GM18907 (cell line): ENCODE measurements around the gene MSX1.

Experiments used
- ATAC-seq: cut with Tn5 transposase; IDR thresholded peaks from one replicate; pipeline ENCODE4 v1.9.1; 2021; ENCODE audit warnings: mild to moderate bottlenecking, moderate library complexity; ENCODE audit not compliant: unreplicated experiment

The MSX1 gene

DNA sequence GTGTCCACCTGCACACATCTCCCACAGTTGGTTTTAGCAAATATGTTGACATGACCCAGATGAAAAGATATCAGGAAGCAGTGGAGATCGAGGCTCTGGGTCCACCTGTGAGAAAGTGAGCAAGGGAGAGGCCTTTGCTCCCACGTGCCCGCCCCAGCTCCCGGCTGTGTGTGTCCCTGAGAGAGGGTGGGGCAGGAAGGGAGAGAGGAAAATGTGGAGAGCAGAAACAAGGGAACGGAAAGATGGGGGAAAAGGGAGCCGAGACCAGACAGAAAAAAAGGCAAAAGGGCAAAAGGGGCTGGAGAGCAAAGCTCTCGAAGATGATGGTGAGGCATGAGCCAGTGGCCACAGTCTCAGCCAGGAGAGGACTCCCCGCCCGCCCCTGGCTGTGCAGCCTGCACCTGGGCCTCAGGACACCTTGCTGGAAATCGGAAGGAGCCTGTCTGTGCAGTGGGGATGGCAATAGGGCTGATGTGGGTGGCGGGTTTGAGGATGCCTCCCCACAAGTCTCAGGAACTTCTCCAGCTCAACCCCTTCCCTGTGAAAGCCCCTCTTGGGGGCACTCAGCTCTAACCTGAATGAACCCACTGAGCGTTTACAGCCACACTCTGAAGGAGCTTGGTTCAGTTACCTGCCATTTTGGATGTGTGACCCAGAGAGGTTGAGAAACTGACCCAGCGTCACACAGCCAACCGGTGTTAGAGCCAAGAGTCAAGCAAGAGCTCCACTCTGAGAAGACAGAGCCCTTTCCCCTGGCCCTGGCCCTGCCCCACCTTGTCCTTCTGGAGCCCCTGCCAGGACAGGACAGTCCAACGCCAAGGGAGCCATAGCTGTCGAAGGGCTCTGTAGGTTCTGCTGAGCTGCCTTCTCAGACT, 20.3 kb upstream of the MSX1 start:
- no peak for ATAC-seq

DNA sequence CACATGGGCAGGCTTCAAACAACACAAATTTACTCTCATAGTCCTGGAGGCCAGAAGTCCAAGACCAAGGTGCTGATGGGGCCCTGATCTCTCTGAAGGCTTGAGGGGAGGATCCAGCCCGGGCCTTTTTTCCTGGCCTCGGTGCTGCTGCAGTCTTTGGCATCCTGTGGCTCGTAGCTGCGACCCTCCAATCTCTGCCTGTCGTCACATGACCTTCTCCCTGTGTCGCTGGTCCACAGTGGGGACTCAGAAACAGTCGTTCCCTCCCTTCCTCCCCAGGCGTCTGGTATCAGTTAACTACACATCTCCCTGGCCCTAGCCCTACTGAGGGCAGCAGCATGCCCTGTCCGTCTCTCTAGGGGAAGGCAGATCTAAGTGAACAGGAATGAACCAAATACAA, 19.1 kb upstream of the MSX1 start:
- ATAC-seq: no peak

DNA sequence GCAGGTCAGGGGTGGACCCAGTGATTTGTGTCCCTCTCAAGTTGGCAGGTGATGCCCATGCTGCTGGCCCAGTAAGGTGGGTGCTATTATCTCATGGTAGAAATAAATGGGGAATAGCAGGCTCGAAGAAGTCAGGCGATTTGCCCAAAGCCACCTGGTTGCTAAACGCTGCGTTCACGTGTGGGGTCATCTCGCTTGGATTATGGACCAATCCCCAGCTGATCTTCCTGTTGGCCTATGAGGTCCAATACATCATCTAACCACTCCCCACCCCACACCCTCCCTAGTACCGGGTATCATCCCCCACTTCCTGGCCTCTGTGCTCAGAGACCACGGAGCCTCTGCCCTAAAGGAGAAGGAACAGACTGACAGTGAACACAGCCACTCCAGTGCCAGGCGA, 18.3 kb upstream of the MSX1 start:
- ATAC-seq: no peak

DNA sequence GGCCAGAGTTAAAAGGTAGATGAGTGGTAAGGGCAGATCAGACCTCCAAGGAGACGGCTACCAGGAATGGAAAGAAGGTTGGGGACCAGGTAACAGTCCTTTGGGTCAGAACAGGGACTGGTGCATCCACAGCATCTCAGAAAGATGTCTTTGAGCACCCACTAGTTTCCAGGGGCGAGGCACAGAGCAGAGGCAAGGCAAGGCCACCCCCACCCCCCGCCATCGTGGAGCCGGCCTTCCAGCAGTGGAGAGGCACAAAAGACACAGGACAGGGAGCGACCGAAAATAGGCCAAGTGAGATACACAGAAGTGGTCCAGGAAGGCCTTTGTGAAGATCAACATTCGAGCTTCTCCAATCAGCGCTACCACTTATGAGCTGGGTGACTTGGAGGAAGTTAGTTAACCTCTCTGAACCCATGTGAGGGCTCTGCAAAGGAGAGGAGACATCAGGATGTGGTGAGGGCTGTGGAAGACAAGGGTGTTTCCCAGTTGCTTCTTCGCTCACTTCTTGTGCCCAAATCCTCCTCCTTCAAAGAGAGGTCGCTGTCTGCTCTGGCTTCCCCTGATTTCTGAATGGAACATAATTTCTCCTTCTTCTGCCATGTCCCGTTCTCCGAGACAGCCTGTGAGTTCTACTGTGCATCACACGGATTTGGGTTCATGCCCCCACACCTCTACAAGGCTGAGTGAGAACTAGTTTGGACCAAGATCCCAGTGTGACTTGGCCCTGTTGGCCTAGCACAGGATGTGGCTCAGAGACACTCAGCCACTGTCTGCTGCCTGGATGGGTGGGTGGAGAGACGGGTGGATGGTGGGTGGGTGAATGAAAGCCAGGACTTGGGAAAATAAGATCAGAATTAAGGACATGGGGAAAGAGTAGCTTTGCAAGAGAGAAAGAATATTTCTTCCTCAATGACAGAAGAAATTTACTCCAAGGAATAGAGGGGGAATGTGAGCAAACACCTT, 16.7 kb upstream of the MSX1 start:
- no peak for ATAC-seq

DNA sequence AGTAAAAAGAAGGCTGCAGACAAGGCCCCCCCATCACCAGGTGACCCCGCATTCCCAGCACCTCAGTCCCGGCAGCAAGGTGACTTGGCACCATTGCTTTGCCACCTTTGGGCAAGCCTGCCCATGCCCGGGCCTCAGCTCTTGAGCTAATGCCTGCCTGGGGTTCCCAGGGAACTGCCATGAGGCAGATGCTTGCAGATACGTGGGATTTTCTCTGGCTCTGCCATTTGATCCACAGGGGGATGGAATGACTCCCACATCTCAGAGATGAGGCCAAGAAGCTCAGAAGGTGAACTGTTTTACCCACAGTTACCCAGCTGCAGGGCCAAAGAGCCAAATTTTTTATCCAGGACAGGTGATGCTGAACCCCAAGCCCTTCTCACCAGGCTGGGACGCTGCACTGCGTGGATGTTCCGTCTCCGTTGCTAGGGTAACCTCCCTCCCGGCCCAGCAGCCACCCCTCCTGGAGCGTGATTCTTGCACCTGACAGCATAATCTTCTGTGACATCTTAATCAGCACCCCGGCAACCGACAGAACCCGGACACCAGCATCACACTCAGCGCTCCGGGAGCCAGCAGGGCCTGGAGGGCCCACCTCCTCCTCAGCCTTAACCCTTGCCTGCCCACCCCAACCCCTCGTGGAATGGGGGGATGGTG, 15.7 kb upstream of the MSX1 start:
- ATAC-seq: no peak

DNA sequence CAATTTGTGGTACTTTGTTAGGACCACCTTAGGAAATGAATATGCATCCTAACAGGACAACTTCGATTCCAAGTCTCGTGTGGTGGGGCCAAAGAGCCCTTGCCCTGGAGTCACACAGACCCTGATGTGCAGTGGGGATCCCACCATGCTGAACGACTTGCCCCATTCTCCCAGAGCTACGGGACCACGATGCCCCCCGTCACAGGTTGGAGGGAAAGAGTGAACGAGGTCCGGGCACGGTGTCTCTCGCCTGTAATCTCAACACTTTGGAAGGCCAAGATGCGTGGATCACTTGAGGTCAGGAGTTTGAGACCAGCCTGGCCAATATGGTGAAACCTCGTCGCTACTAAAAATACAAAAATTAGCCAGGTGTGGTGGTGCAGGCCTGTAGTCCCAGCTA, 14.4 kb upstream of the MSX1 start:
- no peak for ATAC-seq

DNA sequence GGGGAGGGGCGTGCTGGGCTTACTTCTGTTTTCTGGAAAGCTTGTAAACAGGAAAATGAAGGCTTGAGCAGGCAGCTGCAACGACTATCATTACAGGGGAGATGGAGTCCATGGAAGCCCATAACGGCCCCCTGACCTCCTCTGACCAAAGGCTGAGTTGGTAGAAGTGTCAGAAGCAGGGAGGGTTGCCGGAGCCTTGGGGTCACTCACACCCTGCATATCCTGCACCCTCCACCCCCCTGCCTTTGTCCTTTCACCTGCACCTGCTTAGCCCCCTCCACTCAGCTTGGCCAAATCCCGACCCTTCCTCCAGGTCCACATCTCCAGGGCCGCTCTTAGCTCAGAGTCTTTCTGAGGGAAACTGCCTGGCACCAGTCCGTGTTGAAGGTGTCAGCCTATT, 12.5 kb upstream of the MSX1 start:
- no peak for ATAC-seq

DNA sequence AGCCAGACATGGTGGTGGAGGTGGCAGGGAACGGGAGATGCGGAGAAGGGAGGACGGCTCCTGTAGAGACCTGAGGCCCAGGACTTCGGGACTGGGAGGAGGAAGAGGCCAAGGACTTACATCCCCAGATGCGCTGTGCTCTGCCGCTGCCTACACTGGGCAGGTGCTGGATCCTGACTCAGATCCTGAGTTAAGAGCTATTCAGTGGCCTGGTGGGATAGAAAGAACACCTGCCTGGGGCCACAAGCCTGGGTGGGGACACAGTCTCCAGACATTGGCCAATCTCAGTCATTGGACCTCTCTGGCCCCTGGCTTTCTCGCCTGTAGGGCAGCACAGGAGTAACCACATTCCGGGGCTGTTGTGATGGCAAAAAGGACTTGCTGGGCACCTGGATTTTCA, 10.9 kb upstream of the MSX1 start:
- no peak for ATAC-seq

DNA sequence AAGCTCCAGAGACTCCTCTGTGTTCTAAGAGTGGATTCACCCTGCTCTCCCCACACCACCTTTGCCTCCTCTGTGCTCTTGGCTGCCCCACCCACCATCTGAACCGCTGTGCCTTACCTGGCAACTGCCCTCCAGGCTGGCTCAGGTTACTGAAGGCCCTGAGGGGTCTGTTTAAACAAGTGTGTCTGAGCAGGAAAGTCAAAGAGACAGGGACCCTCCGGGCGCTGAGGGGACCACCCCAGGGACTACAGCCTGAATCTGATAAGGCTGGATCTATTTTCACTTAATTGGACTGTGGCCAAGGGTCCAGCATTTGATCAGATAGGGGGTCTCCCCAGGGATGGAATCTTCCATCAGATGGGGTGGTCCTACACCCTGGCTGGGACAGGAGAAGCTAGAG, 10.4 kb upstream of the MSX1 start:
- no peak for ATAC-seq

DNA sequence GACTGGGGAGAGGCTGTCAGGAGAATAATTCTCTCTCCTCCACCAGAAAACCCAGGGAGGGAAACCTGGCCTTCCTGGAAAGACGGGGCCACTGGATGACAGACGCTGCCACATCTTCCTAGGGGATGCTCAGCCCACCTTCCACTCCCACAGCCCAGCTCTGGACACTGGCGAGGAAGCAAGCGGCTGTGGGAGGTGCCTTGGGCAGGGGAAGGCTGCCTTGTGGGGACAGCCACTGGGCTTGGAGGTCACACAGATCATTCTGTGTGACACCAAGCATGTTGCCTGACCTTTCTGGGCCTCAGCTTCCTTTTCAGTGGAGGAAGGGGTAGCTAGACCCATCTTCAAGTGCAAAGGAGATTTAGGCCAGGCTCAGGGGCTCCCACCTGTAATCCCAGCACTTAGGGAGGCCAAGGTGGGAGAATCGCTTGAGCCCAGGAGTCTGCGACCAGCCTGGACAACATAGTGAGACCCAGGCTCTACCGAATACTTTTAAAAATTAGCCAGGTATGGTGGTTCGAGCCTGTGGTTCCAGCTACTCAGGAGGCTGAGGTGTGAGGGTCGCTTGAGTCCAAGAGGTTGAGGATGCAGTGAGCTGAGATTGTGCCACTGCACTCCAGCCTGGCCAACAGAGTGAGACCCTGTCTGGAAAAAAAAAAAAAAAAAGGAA, 9.8 kb upstream of the MSX1 start:
- ATAC-seq: no peak

DNA sequence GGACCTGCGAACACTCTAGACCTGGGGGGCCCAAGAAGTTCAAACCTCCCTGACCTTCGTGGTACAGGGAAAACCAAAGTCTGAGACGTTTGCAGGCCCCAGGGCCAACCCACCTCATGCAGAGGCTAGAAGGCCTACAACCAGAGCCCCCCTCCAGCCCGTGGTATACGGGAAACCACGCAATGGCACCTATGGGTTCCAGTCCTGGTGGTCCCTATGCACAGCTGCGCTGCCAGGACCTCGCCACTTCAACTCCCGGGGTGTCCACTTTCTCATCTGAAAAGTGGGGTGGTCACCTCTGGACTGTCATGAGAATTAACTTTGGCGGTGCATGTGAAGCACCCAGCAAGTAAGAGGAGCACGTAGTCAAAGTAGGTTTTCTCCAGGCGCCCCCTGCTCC, 8.4 kb upstream of the MSX1 start:
- no peak for ATAC-seq

DNA sequence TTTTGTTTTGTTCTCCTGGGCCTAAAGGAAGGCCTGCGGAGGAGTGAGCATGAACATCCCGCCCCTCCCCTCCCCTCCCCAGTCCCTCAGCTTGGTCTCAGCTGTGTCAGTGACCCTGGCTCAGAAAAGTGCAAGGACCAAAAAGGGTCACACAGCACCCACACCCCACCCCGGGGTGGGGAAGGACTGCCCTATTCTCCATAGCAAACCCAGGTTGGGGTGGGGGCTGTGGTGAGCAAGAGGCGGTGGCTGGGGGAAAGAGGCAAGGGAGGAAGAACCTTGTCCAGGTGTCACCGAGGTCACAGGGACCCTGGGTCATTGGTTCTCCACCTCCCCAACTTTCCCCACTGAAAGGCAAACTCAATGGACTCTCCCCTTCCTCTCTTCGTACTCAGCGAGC, 7.6 kb upstream of the MSX1 start:
- no peak for ATAC-seq

DNA sequence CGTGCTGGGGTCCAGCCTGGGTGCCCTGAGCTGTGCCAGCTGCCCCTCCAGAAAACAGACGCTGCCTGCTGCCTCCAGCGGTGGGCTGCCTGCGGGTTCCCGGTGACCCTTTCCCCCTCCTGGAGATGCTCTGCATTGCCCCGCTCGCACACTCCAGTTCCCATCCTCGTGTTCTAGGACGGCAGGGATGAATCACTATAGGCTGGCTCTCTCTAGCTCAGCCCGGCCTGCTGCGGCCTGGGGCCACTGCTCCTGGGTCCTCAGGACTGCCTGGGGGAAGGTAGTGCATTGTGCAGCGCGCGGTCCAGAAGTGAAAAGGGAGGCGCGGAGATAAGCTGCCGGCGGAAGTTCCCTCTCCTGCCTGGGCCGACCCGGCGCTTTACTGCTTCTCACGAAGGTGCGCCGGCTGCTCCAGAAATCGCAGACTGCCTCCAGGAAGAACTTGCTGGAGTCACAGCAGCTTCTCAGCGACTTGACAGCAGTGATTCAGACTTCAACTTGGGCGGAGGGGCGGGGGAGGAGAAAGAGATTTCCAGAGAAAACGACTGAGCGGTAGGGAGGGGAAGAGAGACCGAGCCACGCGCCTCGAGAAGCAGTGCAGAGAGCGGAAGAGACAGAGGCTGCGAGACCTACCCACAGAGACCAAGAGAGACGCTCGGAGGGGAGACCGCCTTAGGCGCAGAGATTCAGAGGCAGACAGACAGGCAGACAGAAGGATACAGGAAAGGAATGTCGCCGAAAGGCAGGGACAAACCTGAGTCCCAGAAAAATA, 6.7 kb upstream of the MSX1 start:
- ATAC-seq: peak; percentile 48

DNA sequence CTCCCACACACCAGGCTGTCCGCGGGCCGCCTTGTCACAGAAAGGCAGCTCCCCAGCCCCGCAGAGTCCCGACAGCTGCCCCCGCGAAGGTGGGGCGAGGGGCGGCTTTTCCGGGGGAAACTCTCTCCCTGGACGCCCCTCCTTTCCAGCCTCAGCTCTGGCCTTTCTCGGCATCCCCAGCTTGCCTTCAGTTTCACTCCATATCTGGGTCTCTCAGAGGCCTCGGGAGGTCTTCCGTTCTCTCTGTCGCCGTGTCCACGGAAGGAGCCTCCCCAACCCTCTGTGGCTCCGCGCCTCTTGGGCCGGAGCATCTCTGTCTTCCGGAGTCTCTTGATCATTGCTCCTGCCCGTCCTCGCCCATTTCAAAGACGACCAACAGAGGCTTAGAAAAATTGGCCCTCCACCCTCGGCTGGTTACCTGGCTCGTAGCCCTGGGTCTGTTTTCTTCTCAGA, 6.1 kb upstream of the MSX1 start:
- ATAC-seq: peak; percentile 29

DNA sequence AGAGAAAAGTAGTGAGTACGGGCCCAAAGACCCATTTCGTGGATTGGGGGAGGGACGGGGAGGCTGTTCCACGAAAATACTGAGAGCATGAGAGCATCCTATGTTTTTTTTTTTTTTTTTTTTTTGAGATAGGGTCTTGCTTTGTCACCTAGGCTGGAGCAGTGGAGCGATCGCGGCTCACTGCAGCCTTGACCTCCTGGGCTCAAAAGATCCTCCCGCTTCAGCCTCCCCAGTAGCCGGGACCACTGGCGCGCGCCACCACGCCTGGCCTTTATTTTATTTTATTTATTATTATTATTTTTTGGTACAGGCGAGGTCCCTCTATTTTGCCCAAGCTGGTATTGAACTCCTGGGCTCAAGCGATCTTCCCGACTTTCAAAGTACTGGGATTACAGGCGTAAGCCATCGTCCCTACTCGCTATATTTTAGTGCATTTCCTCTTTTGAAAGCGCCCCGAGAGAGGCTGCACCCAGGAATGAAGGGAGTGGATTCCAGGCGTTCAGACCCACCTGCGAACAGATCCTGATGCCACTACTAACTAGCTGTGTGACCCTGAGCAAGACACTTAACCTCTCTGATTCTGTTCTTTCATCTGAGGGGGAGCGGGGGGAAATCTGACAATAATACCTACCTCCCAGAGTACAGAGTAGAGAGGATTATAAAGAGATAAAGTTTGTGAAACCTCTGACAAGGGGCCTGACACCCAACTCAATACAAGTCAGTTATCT, 5.4 kb upstream of the MSX1 start:
- ATAC-seq: no peak

DNA sequence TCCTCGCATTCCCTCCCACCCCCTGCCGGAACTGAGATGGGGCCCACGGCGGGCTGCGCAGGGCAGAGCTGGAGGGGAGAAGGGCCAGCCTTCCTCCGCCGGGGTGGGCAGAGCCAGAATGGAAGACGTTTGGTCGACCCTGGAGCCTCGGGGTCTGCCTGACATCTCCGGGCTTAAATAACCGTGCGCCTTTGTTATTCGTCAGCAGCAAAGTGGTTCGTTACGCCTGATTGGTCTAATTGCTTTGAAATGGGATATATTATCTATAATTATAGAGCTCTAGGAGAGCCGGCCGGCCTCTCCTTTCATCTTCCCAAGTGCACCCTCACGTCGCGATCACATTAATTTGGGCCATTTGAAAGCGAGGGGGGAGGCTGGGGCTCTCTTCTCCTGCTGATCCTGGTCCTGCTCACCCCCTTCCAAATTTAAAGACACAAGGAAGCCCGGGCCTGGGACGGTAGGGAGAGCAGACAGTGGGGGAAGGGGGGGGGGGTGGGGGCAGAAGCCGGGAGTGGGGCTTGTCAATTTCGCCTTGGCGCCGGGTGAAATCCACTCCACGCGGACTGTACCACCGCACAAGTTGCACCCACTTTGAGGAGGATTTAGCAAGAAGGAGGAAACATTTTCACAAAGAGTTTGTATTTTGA, 4.7 kb upstream of the MSX1 start:
- ATAC-seq: no peak

DNA sequence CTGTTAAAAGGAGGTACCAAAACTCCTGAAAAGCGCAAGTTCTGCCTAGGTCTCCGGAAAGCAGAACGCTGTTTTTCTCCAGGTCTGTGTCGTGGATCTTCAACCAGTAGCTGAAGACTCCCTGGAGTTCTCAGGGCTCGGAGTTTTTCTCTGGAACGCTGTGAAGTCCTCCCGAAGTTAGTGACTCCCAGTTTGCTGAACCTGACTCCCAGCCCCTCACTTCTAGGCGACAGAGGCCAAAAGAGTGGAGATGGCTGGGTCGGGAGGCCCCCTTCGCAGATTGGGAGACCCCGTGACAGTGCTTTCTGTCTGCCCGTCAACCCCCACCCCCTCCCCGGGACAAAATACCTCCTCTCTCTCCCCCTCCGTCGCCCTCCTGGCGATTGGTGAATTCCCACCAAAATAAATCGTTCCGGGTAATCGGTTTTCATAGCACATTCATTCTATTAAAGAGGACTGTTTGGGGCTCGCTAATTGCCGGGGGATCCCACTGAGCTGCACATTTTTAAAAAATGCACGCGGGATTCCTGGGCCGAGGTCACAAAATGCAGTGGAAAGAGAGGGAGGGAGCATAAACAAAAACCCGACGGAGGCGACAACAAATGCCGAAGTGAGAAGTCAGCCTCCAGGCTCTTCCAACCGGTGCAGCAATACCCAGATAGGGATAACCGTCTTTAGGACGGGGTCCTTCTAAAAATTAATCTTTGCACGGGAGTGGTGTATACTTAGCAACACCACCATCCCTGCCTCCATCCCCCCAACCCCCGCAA, 4.0 kb upstream of the MSX1 start:
- ATAC-seq: no peak
